HepG2 (cell line): ENCODE measurements around the gene GCLM. TPM values are rescaled to one million over a fixed set of nuclear protein-coding genes. Genes with fewer than 3 reads are reported as not detected.

Experiments
- IKZF1 ChIP-seq: fragments of 450-650 bp; IDR thresholded peaks from 2 replicates; pipeline ENCODE4 v1.7.1; 2016
- IKZF4 ChIP-seq: sonication (generic); formaldehyde crosslinking; IDR thresholded peaks from 2 replicates; pipeline ENCODE4 v1.5.1; 2020; ENCODE audit warnings: borderline replicate concordance, mild to moderate bottlenecking, low read depth, missing genetic modification reagents; ENCODE audit errors: not compliant biosample characterization
- MAFG ChIP-seq: sonication (generic); formaldehyde crosslinking; IDR thresholded peaks from 2 replicates; pipeline ENCODE4 v1.5.1; 2020; ENCODE audit warnings: mild to moderate bottlenecking, missing genetic modification reagents
- MED8 ChIP-seq: sonication (generic); formaldehyde crosslinking; IDR thresholded peaks from 2 replicates; pipeline ENCODE4 v1.8.1; 2023; ENCODE audit warnings: mild to moderate bottlenecking, missing genetic modification reagents; ENCODE audit not compliant: insufficient replicate concordance
- REPIN1 ChIP-seq: sonication (generic); formaldehyde crosslinking; IDR thresholded peaks from 2 replicates; pipeline ENCODE4 v1.8.0; 2022; ENCODE audit warnings: missing genetic modification reagents, low read depth, mild to moderate bottlenecking, borderline replicate concordance
- SALL2 ChIP-seq: sonication (generic); formaldehyde crosslinking; IDR thresholded peaks from 2 replicates; pipeline ENCODE4 v1.8.1; 2023; ENCODE audit warnings: mild to moderate bottlenecking, missing genetic modification reagents, inconsistent platforms
- ZBTB20 ChIP-seq: sonication (generic); formaldehyde crosslinking; IDR thresholded peaks from 2 replicates; pipeline ENCODE4 v1.8.1; 2023; ENCODE audit warnings: missing genetic modification reagents, low read depth, mild to moderate bottlenecking, borderline replicate concordance
- ZBTB8A ChIP-seq: sonication (generic); formaldehyde crosslinking; IDR thresholded peaks from 2 replicates; pipeline ENCODE4 v1.4.0; 2020; ENCODE audit warnings: mild to moderate bottlenecking, low read depth, missing genetic modification reagents, borderline replicate concordance
- ZFAT ChIP-seq: sonication (generic); formaldehyde crosslinking; conservative IDR thresholded peaks from 2 replicates; pipeline ENCODE4 v1.8.1; 2023; ENCODE audit warnings: missing genetic modification reagents, inconsistent platforms
- ZFP90 ChIP-seq: sonication (generic); formaldehyde crosslinking; IDR thresholded peaks from 2 replicates; pipeline ENCODE4 v1.8.0; 2022; ENCODE audit warnings: missing genetic modification reagents, mild to moderate bottlenecking, inconsistent platforms, borderline replicate concordance
- ZHX2 ChIP-seq, 2 experiments: sonication (generic) in 1 of 2; formaldehyde crosslinking in 1 of 2; IDR thresholded peaks; 2 replicates each; pipeline versions ENCODE4 v1.6.1 to v1.9.0; 2014 to 2022; ENCODE audit warnings: antibody characterized with exemption in 1 of 2, borderline replicate concordance in 1 of 2, inconsistent platforms in 1 of 2, low read depth in 1 of 2, missing genetic modification reagents in 1 of 2
- ZIK1 ChIP-seq: sonication (generic); formaldehyde crosslinking; IDR thresholded peaks from 2 replicates; pipeline ENCODE4 v1.5.0; 2020; ENCODE audit warnings: mild to moderate bottlenecking, low read depth, missing genetic modification reagents, borderline replicate concordance
- ZMYM4 ChIP-seq: sonication (generic); formaldehyde crosslinking; IDR thresholded peaks from 2 replicates; pipeline ENCODE4 v1.8.1; 2023; ENCODE audit warnings: mild to moderate bottlenecking, missing genetic modification reagents
- ZNF549 ChIP-seq: sonication (generic); formaldehyde crosslinking; IDR thresholded peaks from 2 replicates; pipeline ENCODE4 v1.5.0; 2020; ENCODE audit warnings: missing genetic modification reagents
- ZNF558 ChIP-seq: sonication (generic); formaldehyde crosslinking; IDR thresholded peaks from 2 replicates; pipeline ENCODE4 v1.9.0; 2022; ENCODE audit warnings: mild to moderate bottlenecking, missing genetic modification reagents, borderline replicate concordance
- ZNF709 ChIP-seq: sonication (generic); formaldehyde crosslinking; IDR thresholded peaks from 2 replicates; pipeline ENCODE4 v1.5.0; 2020; ENCODE audit warnings: mild to moderate bottlenecking, missing genetic modification reagents
- ZNF737 ChIP-seq: sonication (generic); formaldehyde crosslinking; IDR thresholded peaks from 2 replicates; pipeline ENCODE4 v1.5.0; 2020; ENCODE audit warnings: missing genetic modification reagents, mild to moderate bottlenecking, borderline replicate concordance
- polyA plus RNA-seq, 8 experiments: library from polyadenylated mRNA; depleted of rRNA in 3 of 8; stranded (reverse) in 7 of 8; unstranded in 1 of 8; fragments of >200 nt; fragmentation: Illumina TruSeq in 4 of 8; extraction: Trizol in 4 of 8; gene quantifications; 2 replicates each; pipeline versions ENCODE4 v1.2.1 to v1.2.3, GENCODE V29; 2011 to 2016; ENCODE audit warnings: low read depth in 4 of 8, missing spikeins in 1 of 8, mixed read lengths in 1 of 8; ENCODE audit not compliant: insufficient read depth in 1 of 8
- total RNA-seq, 5 experiments: library from RNA; depleted of rRNA; stranded (reverse); fragments of >200 nt; fragmentation: Illumina TruSeq; extraction: Trizol; gene quantifications; 2 replicates each; pipeline ENCODE4 v1.2.3, GENCODE V29; 2016; ENCODE audit warnings: low read depth in 1 of 5
- TF ChIP-seq, protein P1 (sequence below): sonication (generic); formaldehyde crosslinking; IDR thresholded peaks from 2 replicates; pipeline ENCODE4 v1.5.1; 2020; ENCODE audit warnings: missing genetic modification reagents, mild to moderate bottlenecking, borderline replicate concordance
- TF ChIP-seq, protein P2 (sequence below): sonication (generic); formaldehyde crosslinking; IDR thresholded peaks from 2 replicates; pipeline ENCODE4 v1.5.1; 2020; ENCODE audit warnings: missing genetic modification reagents, mild to moderate bottlenecking, borderline replicate concordance
- TF ChIP-seq, protein P3 (sequence below): sonication (generic); formaldehyde crosslinking; IDR thresholded peaks from 2 replicates; pipeline ENCODE4 v1.8.0; 2022; ENCODE audit warnings: missing genetic modification reagents, mild to moderate bottlenecking, inconsistent platforms, borderline replicate concordance

Gene GCLM
- total and polyA plus RNA-seq, 2 of the 13 experiments (the other 11 are each of a cell fraction or from before 2014, with no cell fraction given), result 8.7 to 29.9 TPM

DNA sequence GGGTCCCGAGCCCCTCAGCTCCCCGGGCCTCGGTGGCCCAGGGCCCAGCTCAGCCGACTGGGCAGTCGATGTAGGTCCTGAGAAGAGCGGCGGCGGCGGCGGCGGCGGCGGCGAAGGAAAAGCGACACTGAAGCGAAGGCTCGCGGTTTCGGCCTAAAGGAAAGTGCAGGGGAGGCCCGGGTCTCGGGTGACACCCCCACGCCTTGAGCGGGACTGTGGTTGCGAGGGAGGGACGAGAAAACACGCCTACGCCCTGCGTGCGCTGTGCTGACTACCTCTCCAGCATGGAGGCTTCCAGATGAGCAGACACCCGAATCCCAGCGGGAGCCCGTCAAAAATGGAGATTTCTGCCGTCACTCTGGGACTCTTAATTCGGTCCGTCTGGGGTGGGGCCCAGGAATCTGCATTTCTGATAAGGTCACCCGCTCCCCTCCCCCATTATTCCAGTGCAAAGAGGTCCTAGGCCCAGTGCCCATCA lies 61.4 kb downstream of the GCLM start (continued):
- TF ChIP-seq ZNF709 (CRISPR knock-in tag) (no peak), ZNF549 (CRISPR knock-in tag) (no peak), IKZF4 (CRISPR knock-in tag) (peak; percentile 80), REPIN1 (CRISPR knock-in tag) (no peak), ZNF737 (CRISPR knock-in tag) (no peak), ZFP90 (CRISPR knock-in tag) (no peak), MAFG (CRISPR knock-in tag) (no peak), ZIK1 (no peak; the same call in 1 of the 2 replicates), ZBTB8A (CRISPR knock-in tag) (no peak), ZHX2 (IDR thresholded peaks at IDR 0.05; ENCODE audit: low read depth) (no peak), ZHX2 (CRISPR knock-in tag; IDR thresholded peaks at IDR 0.05; ENCODE audit: borderline replicate concordance) (no peak), ZMYM4 (CRISPR knock-in tag) (no peak), ZFAT (CRISPR knock-in tag) (no peak), ZNF558 (CRISPR knock-in tag) (no peak), SALL2 (no peak), MED8 (CRISPR knock-in tag) (peak; percentile 4), IKZF1 (no peak), ZBTB20 (CRISPR knock-in tag) (no peak; the same call in 1 of the 2 replicates)
- TF ChIP-seq, protein P1, sequence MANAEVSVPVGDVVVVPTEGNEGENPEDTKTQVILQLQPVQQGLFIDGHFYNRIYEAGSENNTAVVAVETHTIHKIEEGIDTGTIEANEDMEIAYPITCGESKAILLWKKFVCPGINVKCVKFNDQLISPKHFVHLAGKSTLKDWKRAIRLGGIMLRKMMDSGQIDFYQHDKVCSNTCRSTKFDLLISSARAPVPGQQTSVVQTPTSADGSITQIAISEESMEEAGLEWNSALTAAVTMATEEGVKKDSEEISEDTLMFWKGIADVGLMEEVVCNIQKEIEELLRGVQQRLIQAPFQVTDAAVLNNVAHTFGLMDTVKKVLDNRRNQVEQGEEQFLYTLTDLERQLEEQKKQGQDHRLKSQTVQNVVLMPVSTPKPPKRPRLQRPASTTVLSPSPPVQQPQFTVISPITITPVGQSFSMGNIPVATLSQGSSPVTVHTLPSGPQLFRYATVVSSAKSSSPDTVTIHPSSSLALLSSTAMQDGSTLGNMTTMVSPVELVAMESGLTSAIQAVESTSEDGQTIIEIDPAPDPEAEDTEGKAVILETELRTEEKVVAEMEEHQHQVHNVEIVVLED (CRISPR knock-in tag), result no peak
- TF ChIP-seq, protein P2, sequence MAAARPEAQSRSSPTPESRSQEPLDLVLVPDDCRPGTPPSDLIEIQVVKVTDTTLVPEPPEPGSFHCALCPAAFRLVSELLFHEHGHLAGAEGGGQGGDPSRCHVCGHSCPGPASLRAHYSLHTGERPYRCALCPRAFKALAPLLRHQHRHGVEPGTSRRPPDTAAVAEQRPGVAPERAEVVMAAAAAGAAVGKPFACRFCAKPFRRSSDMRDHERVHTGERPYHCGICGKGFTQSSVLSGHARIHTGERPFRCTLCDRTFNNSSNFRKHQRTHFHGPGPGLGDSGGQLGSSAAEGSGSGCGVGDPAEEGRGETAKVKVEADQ (CRISPR knock-in tag), result 0 out of 2 replicates have a peak, but pooled peaks have one; percentile 15
- TF ChIP-seq, protein P3, sequence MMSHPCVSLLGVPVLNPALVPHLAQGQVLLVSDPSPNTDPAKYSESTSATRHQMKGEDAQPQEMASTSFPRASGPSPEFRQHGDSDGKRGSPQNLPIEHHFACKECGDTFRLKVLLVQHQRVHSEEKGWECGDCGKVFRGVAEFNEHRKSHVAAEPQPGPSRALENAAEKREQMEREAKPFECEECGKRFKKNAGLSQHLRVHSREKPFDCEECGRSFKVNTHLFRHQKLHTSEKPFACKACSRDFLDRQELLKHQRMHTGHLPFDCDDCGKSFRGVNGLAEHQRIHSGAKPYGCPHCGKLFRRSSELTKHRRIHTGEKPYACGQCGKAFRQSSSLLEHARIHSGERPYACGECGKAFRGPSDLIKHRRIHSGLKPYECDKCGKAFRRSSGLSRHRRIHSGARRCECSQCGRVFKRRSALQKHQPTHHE (CRISPR knock-in tag), result no peak
